ENCODE measurements around the gene F3. TPM values are rescaled to one million over a fixed set of nuclear protein-coding genes. Genes with fewer than 3 reads are reported as not detected.

The F3 gene
- total and polyA plus RNA-seq, 4 donors: 1.0 to 2.7 (median 1.4) TPM

DNA sequence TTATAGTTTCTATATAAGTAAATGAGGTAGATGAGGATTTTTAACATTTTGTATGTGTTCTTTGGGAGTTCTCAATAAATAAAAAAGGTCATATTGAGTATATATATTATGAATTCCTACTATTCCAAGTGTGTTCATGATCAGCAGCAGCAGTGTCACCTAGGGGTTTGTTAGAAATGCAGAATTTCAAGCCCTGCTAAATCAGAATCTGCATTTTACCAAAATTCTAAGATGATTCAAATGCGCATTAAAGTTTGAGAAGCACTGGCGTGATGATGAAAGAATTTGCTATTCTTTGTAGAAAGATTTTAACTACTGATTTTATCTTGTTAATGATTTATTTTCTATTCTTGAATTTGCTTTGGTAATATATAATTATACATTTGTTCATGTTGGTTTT lies 28.7 kb downstream of the F3 start:
- over 99% methylated on average over 2 of the region's 2 CpGs for WGBS

More for the DNA sequence above, 28.7 kb downstream of the F3 start:
- TF ChIP-seq CTCF (IDR thresholded peaks at IDR 0.05; ENCODE audit: low read depth, low read length, missing input control) (no peak), FOXA1 (IDR thresholded peaks at IDR 0.05) (no peak), FOXA2 (IDR thresholded peaks at IDR 0.05) (no peak), HNF4G (IDR thresholded peaks at IDR 0.05) (no peak), HNF4A (conservative IDR thresholded peaks at IDR 0.05) (no peak), REST (IDR thresholded peaks at IDR 0.05) (no peak), TAF1 (conservative IDR thresholded peaks at IDR 0.05) (no peak), RXRA (IDR thresholded peaks at IDR 0.05) (no peak), SP1 (IDR thresholded peaks at IDR 0.05) (no peak), NR2F2 (IDR thresholded peaks at IDR 0.05) (no peak), RAD21 (IDR thresholded peaks at IDR 0.05) (no peak), GABPA (IDR thresholded peaks at IDR 0.05 in 1 of 2, conservative IDR thresholded peaks at IDR 0.05 in 1 of 2) (no peak), JUND (IDR thresholded peaks at IDR 0.05) (no peak), EGR1 (IDR thresholded peaks at IDR 0.05; ENCODE audit: low read depth in 2 of 2) (no peak), YY1 (IDR thresholded peaks at IDR 0.05) (no peak)
- TF ChIP-seq, protein P1, sequence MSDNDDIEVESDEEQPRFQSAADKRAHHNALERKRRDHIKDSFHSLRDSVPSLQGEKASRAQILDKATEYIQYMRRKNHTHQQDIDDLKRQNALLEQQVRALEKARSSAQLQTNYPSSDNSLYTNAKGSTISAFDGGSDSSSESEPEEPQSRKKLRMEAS (IDR thresholded peaks at IDR 0.05): no peak
- TF ChIP-seq, protein P2, sequence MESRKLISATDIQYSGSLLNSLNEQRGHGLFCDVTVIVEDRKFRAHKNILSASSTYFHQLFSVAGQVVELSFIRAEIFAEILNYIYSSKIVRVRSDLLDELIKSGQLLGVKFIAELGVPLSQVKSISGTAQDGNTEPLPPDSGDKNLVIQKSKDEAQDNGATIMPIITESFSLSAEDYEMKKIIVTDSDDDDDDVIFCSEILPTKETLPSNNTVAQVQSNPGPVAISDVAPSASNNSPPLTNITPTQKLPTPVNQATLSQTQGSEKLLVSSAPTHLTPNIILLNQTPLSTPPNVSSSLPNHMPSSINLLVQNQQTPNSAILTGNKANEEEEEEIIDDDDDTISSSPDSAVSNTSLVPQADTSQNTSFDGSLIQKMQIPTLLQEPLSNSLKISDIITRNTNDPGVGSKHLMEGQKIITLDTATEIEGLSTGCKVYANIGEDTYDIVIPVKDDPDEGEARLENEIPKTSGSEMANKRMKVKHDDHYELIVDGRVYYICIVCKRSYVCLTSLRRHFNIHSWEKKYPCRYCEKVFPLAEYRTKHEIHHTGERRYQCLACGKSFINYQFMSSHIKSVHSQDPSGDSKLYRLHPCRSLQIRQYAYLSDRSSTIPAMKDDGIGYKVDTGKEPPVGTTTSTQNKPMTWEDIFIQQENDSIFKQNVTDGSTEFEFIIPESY (IDR thresholded peaks at IDR 0.05): no peak
- TF ChIP-seq, protein P3, sequence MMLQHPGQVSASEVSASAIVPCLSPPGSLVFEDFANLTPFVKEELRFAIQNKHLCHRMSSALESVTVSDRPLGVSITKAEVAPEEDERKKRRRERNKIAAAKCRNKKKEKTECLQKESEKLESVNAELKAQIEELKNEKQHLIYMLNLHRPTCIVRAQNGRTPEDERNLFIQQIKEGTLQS (IDR thresholded peaks at IDR 0.05): no peak
- DNase-seq (ENCODE audit: low spot score): no peak
- Histone ChIP-seq H3K4me3 (ENCODE audit: low read depth in 1 of 3, low read length in 3 of 3) (no peak overlapping the region), H3K36me3 (ENCODE audit: control insufficient read depth in 4 of 4, insufficient read depth in 3 of 4, low read depth in 1 of 4, low read length in 3 of 4) (peaks cover 0 to 9% (median 4%) of the 10 kb centered on the region in 4 donors), H3K9me3 (ENCODE audit: control insufficient read depth in 4 of 4, low read length in 3 of 4) (no peaks in the 10 kb centered on the region), H3K27me3 (ENCODE audit: control insufficient read depth in 4 of 4, insufficient read depth in 4 of 4, low read length in 3 of 4) (no peaks in the 10 kb centered on the region), H3K4me1 (ENCODE audit: control insufficient read depth in 4 of 4, insufficient read depth in 4 of 4, low read length in 3 of 4) (peaks cover 0 to 4% (median 0%) of the 10 kb centered on the region in 4 donors), H3K9ac (ENCODE audit: low read depth in 1 of 2, low read length in 2 of 2) (no peak overlapping the region), H3K27ac (ENCODE audit: low read depth in 1 of 2, low read length in 2 of 2) (no peak overlapping the region)

All from liver (tissue), 9 donors.